Prostate gland (tissue), 2 donors: ENCODE results near the gene FRK.

Experiments
- CTCF ChIP-seq, 4 experiments: fragments of 200-600 bp in 2 of 4; fragments of 450-650 bp in 2 of 4; sonication (generic) in 2 of 4; IDR thresholded peaks; 1 replicate in 3 of 4; 2 replicates in 1 of 4; pipeline ENCODE4 v1.5.1; 2016 to 2019; ENCODE audit warnings: antibody characterized with exemption in 4 of 4, mild to moderate bottlenecking in 2 of 4, moderate library complexity in 2 of 4
- POLR2A ChIP-seq: fragments of 450-650 bp; IDR thresholded peaks from one replicate; pipeline ENCODE4 v1.6.1; 2016; ENCODE audit warnings: antibody characterized with exemption, mild to moderate bottlenecking
- POLR2AphosphoS5 ChIP-seq: sonication (generic); formaldehyde crosslinking; IDR thresholded peaks from one replicate; pipeline ENCODE4 v1.6.1; 2017; ENCODE audit warnings: antibody characterized with exemption

- no peak for TF ChIP-seq POLR2AphosphoS5
- no peak for TF ChIP-seq CTCF (IDR thresholded peaks at IDR 0.05)
- TF ChIP-seq POLR2A, result no peak
Observed at GRCh38 chr6:115891750-115892149, 168.9 kb downstream of the FRK start.
